HG03342 (cell line): ENCODE measurements around the gene NBPF4.
"Not testable (repeated sequence)": the region's sequence is repeated elsewhere in the genome, so short reads cannot be mapped to it uniquely, and the experiment has no call there.

Experiments
- ATAC-seq: cut with Tn5 transposase; IDR thresholded peaks from one replicate; pipeline ENCODE4 v1.9.1; 2021; ENCODE audit warnings: mild to moderate bottlenecking, moderate library complexity; ENCODE audit not compliant: unreplicated experiment

NBPF4 gene

GRCh38 chr1:108243976-108244375, at the start of gene NBPF4:
NBPF4 (minus strand) TSS chr1:108244076; CDS start chr1:108243761, 315 bp downstream.
- ATAC-seq, result not testable (repeated sequence)

- not testable (repeated sequence) for ATAC-seq
Measured at GRCh38 chr1:108282528-108283257, 38.8 kb upstream of the NBPF4 start.

- peak; percentile 51 for ATAC-seq
Measured at GRCh38 chr1:108272485-108273327, 28.8 kb upstream of the NBPF4 start.

- not testable (repeated sequence) for ATAC-seq
Measured at GRCh38 chr1:108267097-108267496, 23.2 kb upstream of the NBPF4 start.

- ATAC-seq, result not testable (repeated sequence)
Measured at GRCh38 chr1:108261967-108262366, 18.1 kb upstream of the NBPF4 start.

GRCh38 chr1:108261519-108261918, 17.6 kb upstream of the NBPF4 start:
- ATAC-seq, result not testable (repeated sequence)

- ATAC-seq, result not testable (repeated sequence)
Measured at GRCh38 chr1:108260578-108261259, 16.8 kb upstream of the NBPF4 start.

GRCh38 chr1:108255426-108255825, 11.6 kb upstream of the NBPF4 start:
- peak; percentile 88 for ATAC-seq

- not testable (repeated sequence) for ATAC-seq
Measured at GRCh38 chr1:108239426-108239825, 4.5 kb downstream of the NBPF4 start.

- ATAC-seq, result not testable (repeated sequence)
Measured at GRCh38 chr1:108235308-108235707, 8.6 kb downstream of the NBPF4 start.

GRCh38 chr1:108232183-108232582, 11.7 kb downstream of the NBPF4 start:
- ATAC-seq, result not testable (repeated sequence)

GRCh38 chr1:108229976-108230375, 13.9 kb downstream of the NBPF4 start:
- not testable (repeated sequence) for ATAC-seq

- ATAC-seq, result not testable (repeated sequence)
Measured at GRCh38 chr1:108227772-108228171, 16.1 kb downstream of the NBPF4 start.

- not testable (repeated sequence) for ATAC-seq
Measured at GRCh38 chr1:108226855-108227254, 17.0 kb downstream of the NBPF4 start.

- not testable (repeated sequence) for ATAC-seq
Measured at GRCh38 chr1:108223226-108223625, 20.6 kb downstream of the NBPF4 start.

GRCh38 chr1:108217515-108218174, 26.2 kb downstream of the NBPF4 start:
- ATAC-seq, result not testable (repeated sequence)

GRCh38 chr1:108217007-108217406, 26.9 kb downstream of the NBPF4 start:
- not testable (repeated sequence) for ATAC-seq

GRCh38 chr1:108216028-108216890, 27.6 kb downstream of the NBPF4 start:
- ATAC-seq, result not testable (repeated sequence)

- peak; percentile 65 for ATAC-seq
Measured at GRCh38 chr1:108214641-108215465, 29.0 kb downstream of the NBPF4 start.
